A673 (cell line): ENCODE results near the gene ATG7. TPM values are rescaled to one million over a fixed set of nuclear protein-coding genes. Genes with fewer than 3 reads are reported as not detected.
A peak's percentile ranks its signal among the peaks of the same experiment; 100 is the strongest.

Experiments
- BruUV-seq: library from RNA; stranded (reverse); fragments of 400-500 nt; replicated peaks from 2 replicates; lab custom pipeline; 2021; lab: Mats Ljungman, UMichigan
- CTCF ChIA-PET: fragments of 300-600 bp; sonication (Branson Sonifier 250); formaldehyde crosslinking; loops from one replicate; lab custom pipeline; 2022; ENCODE audit warnings: antibody characterized with exemption; lab: Charles Lee
- POLR2A ChIA-PET: fragments of 300-600 bp; sonication (Branson Sonifier 250); formaldehyde crosslinking; loops from one replicate; lab custom pipeline; 2022; ENCODE audit warnings: antibody characterized with exemption; ENCODE audit not compliant: low non-redundant PET; lab: Charles Lee
- DNase-seq: peaks from one replicate; pipeline ENCODE4 v3.0.0-alpha.2; 2015; ENCODE audit warnings: low spot score
- H3K27ac ChIP-seq: fragments of 200-600 bp; sonication (generic); 2 replicates; pipeline ENCODE4 v1.5.1; 2016; ENCODE audit warnings: mixed run types, low read depth, mild to moderate bottlenecking, mixed read lengths, antibody characterized with exemption, low read length; ENCODE audit not compliant: poor library complexity, severe bottlenecking
- H3K27me3 ChIP-seq: fragments of 200-600 bp; sonication (generic); replicated peaks from 2 replicates; pipeline ENCODE4 v1.6.1; 2017; ENCODE audit warnings: mixed run types, low read depth, mild to moderate bottlenecking, mixed read lengths, antibody characterized with exemption, low read length; ENCODE audit not compliant: insufficient read depth, poor library complexity
- H3K36me3 ChIP-seq: fragments of 200-600 bp; sonication (generic); 2 replicates; pipeline ENCODE4 v1.6.1; 2016; ENCODE audit warnings: mixed run types, mild to moderate bottlenecking, mixed read lengths, antibody characterized with exemption, low read length; ENCODE audit not compliant: insufficient read depth, poor library complexity, severe bottlenecking
- H3K4me1 ChIP-seq: fragments of 200-600 bp; sonication (generic); 2 replicates; pipeline ENCODE4 v1.6.1; 2017; ENCODE audit warnings: mixed run types, mild to moderate bottlenecking, mixed read lengths, antibody characterized with exemption, low read length; ENCODE audit not compliant: insufficient read depth, poor library complexity, severe bottlenecking
- H3K4me3 ChIP-seq: fragments of 200-600 bp; sonication (generic); 2 replicates; pipeline ENCODE4 v1.5.1; 2016; ENCODE audit warnings: low read depth, mixed run types, mild to moderate bottlenecking, mixed read lengths, low read length; ENCODE audit not compliant: poor library complexity, severe bottlenecking
- H3K9me3 ChIP-seq: fragments of 200-600 bp; sonication (generic); 2 replicates; pipeline ENCODE4 v1.6.1; 2016; ENCODE audit warnings: mixed run types, low read depth, mild to moderate bottlenecking, mixed read lengths, antibody characterized with exemption, low read length; ENCODE audit not compliant: poor library complexity, severe bottlenecking
- CTCF ChIP-seq: fragments of 300-800, 200-600 bp; sonication (generic); conservative IDR thresholded peaks from 2 replicates; pipeline ENCODE4 v1.5.1; 2017; ENCODE audit warnings: low read depth, mild to moderate bottlenecking, antibody characterized with exemption, low read length, moderate library complexity, mixed read lengths
- EZH2 ChIP-seq: fragments of 200-600 bp; sonication (generic); IDR thresholded peaks from 2 replicates; pipeline ENCODE4 v1.6.1; 2017; ENCODE audit warnings: borderline replicate concordance, low read depth, mild to moderate bottlenecking, mixed read lengths, antibody characterized with exemption, low read length; ENCODE audit not compliant: poor library complexity, severe bottlenecking
- intact Hi-C: fragments of 100-400 bp; cut with micrococcal nuclease; formaldehyde crosslinking; loops from one replicate; pipeline ENCODE4 v1.10.0; 2022; ENCODE audit not compliant: unreplicated experiment
- total RNA-seq: library from RNA; stranded (reverse); gene quantifications from 2 replicates; pipeline ENCODE4 v1.2.3, GENCODE V29; 2021

The ATG7 gene
- total RNA-seq, 1 experiment from 2014 or later = 30.9 TPM

GRCh38 chr3:11555881-11556633 is 283.9 kb downstream of the ATG7 start:
- peaks cover 13% of the 10 kb centered on the region for H3K36me3 ChIP-seq
- intact Hi-C loops = no loop called here
- DNase-seq = no peak
- H3K27ac ChIP-seq = no peak overlapping the region
- POLR2A ChIA-PET = interaction anchor here (0.6 kb wide), 1 partner anchor 47 kb away, joined by 7 read pairs; no protein-coding TSS in a partner anchor
- no peak overlapping the region for H3K4me3 ChIP-seq
- no TSS peak for BruUV-seq
- no peaks in the 10 kb centered on the region for H3K4me1 ChIP-seq
- TF ChIP-seq EZH2 (no peak), CTCF (no peak)
- CTCF ChIA-PET = no interaction called here
- no peaks in the 10 kb centered on the region for H3K9me3 ChIP-seq
- H3K27me3 ChIP-seq = no peaks in the 10 kb centered on the region

GRCh38 chr3:11556851-11557644 is 284.9 kb downstream of the ATG7 start:
- intact Hi-C loops = no loop called here
- POLR2A ChIA-PET = no interaction called here
- TF ChIP-seq CTCF = no peak
- no peak for TF ChIP-seq EZH2
- Histone ChIP-seq H3K27ac (no peak overlapping the region), H3K36me3 (peaks cover 13% of the 10 kb centered on the region), H3K4me3 (no peak overlapping the region), H3K27me3 (no peaks in the 10 kb centered on the region), H3K9me3 (no peaks in the 10 kb centered on the region), H3K4me1 (no peaks in the 10 kb centered on the region)
- DNase-seq = no peak
- BruUV-seq = no TSS peak
- CTCF ChIA-PET = no interaction called here

GRCh38 chr3:11558002-11558401 is 285.8 kb downstream of the ATG7 start:
- CTCF ChIA-PET = no interaction called here
- Histone ChIP-seq H3K4me1 (no peaks in the 10 kb centered on the region), H3K27ac (no peak overlapping the region), H3K36me3 (peaks cover 16% of the 10 kb centered on the region), H3K27me3 (no peaks in the 10 kb centered on the region), H3K4me3 (no peak overlapping the region), H3K9me3 (no peaks in the 10 kb centered on the region)
- TSS peak; percentile 41 for BruUV-seq
- intact Hi-C loops = no loop called here
- POLR2A ChIA-PET = no interaction called here
- DNase-seq = no peak
- no peak for TF ChIP-seq CTCF
- TF ChIP-seq EZH2 = no peak
